IPS DF 6.9 (cell line): ENCODE results near the gene REPS2.

Source experiments
- DNase-seq: peaks from one replicate; pipeline ENCODE4 v3.0.0-alpha.2; 2013; ENCODE audit warnings: low read depth, low spot score
- H3K27ac ChIP-seq: one replicate; pipeline ENCODE4 v1.5.1; 2013; ENCODE audit warnings: low read length, control low read depth
- H3K27me3 ChIP-seq: 2 replicates; pipeline ENCODE4 v1.6.1; 2013; ENCODE audit warnings: mild to moderate bottlenecking, low read length; ENCODE audit not compliant: control insufficient read depth, insufficient read depth
- H3K36me3 ChIP-seq: 2 replicates; pipeline ENCODE4 v1.6.1; 2013; ENCODE audit warnings: low read length; ENCODE audit not compliant: control insufficient read depth, insufficient read depth
- H3K4me1 ChIP-seq: 2 replicates; pipeline ENCODE4 v1.6.1; 2013; ENCODE audit warnings: low read length; ENCODE audit not compliant: control insufficient read depth, insufficient read depth
- H3K4me3 ChIP-seq: 2 replicates; pipeline ENCODE4 v1.5.1; 2013; ENCODE audit warnings: mild to moderate bottlenecking, low read length
- H3K9me3 ChIP-seq: 2 replicates; pipeline ENCODE4 v1.6.1; 2013; ENCODE audit warnings: low read length, inconsistent platforms; ENCODE audit not compliant: control insufficient read depth, insufficient read depth
- WGBS: extraction: QIAGEN DNeasy Blood & Tissue Kit; methylation state at CpG from one replicate; pipeline ENCODE4 v1.1.7; 2013; ENCODE audit warnings: mixed read lengths, missing lambda C conversion rate; ENCODE audit not compliant: insufficient read length, insufficient coverage; 5-methylcytosine and 5-hydroxymethylcytosine counted together

REPS2 gene

GRCh38 chrX:17032351-17032750 is 85.9 kb downstream of the REPS2 start:
- no peak overlapping the region for H3K27ac ChIP-seq
- no peaks in the 10 kb centered on the region for H3K9me3 ChIP-seq
- no CpG with 5 or more reads among the region's 4 CpGs for WGBS
- no peaks in the 10 kb centered on the region for H3K36me3 ChIP-seq
- H3K4me1 ChIP-seq: no peaks in the 10 kb centered on the region
- no peak for DNase-seq
- H3K4me3 ChIP-seq: no peak overlapping the region
- no peaks in the 10 kb centered on the region for H3K27me3 ChIP-seq

- H3K9me3 ChIP-seq: no peaks in the 10 kb centered on the region
Observed at GRCh38 chrX:17033225-17033624, 86.8 kb downstream of the REPS2 start.

GRCh38 chrX:17035111-17035510 is 88.7 kb downstream of the REPS2 start:
- Histone ChIP-seq H3K27me3 (no peaks in the 10 kb centered on the region), H3K4me1 (no peaks in the 10 kb centered on the region), H3K4me3 (no peak overlapping the region), H3K9me3 (no peaks in the 10 kb centered on the region), H3K36me3 (no peaks in the 10 kb centered on the region), H3K27ac (no peak overlapping the region)
- no peak for DNase-seq
- no CpG with 5 or more reads among the region's 3 CpGs for WGBS

More at GRCh38 chrX:17033225-17033624, 86.8 kb downstream of the REPS2 start:
- DNase-seq: no peak
- Histone ChIP-seq H3K4me3 (no peak overlapping the region), H3K36me3 (no peaks in the 10 kb centered on the region), H3K27ac (no peak overlapping the region), H3K27me3 (no peaks in the 10 kb centered on the region), H3K4me1 (no peaks in the 10 kb centered on the region)

GRCh38 chrX:17036171-17036961 is 89.9 kb downstream of the REPS2 start:
- H3K4me3 ChIP-seq: no peak overlapping the region
- H3K36me3 ChIP-seq: no peaks in the 10 kb centered on the region
- no peaks in the 10 kb centered on the region for H3K4me1 ChIP-seq
- no CpG with 5 or more reads among the region's 4 CpGs for WGBS
- no peak overlapping the region for H3K27ac ChIP-seq
- no peaks in the 10 kb centered on the region for H3K27me3 ChIP-seq
- H3K9me3 ChIP-seq: no peaks in the 10 kb centered on the region
- DNase-seq: no peak

- Histone ChIP-seq H3K27ac (no peak overlapping the region), H3K4me1 (no peaks in the 10 kb centered on the region), H3K36me3 (no peaks in the 10 kb centered on the region), H3K9me3 (no peaks in the 10 kb centered on the region), H3K27me3 (no peaks in the 10 kb centered on the region), H3K4me3 (no peak overlapping the region)
- DNase-seq: no peak
- no CpG with 5 or more reads among the region's 3 CpGs for WGBS
Observed at GRCh38 chrX:17038277-17038676, 91.8 kb downstream of the REPS2 start.

GRCh38 chrX:17038681-17039161 is 92.3 kb downstream of the REPS2 start:
- Histone ChIP-seq H3K27ac (no peak overlapping the region), H3K27me3 (no peaks in the 10 kb centered on the region), H3K9me3 (no peaks in the 10 kb centered on the region), H3K36me3 (no peaks in the 10 kb centered on the region), H3K4me3 (no peak overlapping the region), H3K4me1 (no peaks in the 10 kb centered on the region)
- no CpG with 5 or more reads among the region's 7 CpGs for WGBS
- DNase-seq: no peak

- DNase-seq: no peak
- Histone ChIP-seq H3K27ac (no peak overlapping the region), H3K9me3 (no peaks in the 10 kb centered on the region), H3K27me3 (no peaks in the 10 kb centered on the region), H3K4me3 (no peak overlapping the region), H3K36me3 (no peaks in the 10 kb centered on the region), H3K4me1 (no peaks in the 10 kb centered on the region)
- no CpG with 5 or more reads among the region's 1 CpG for WGBS
Observed at GRCh38 chrX:17039826-17040225, 93.4 kb downstream of the REPS2 start.

GRCh38 chrX:17040711-17041110 is 94.3 kb downstream of the REPS2 start:
- H3K27ac ChIP-seq: no peak overlapping the region
- H3K4me1 ChIP-seq: no peaks in the 10 kb centered on the region
- no peak overlapping the region for H3K4me3 ChIP-seq
- H3K9me3 ChIP-seq: no peaks in the 10 kb centered on the region
- WGBS: no CpG with 5 or more reads among the region's 1 CpG
- no peak for DNase-seq
- no peaks in the 10 kb centered on the region for H3K27me3 ChIP-seq
- no peaks in the 10 kb centered on the region for H3K36me3 ChIP-seq

GRCh38 chrX:17042037-17042436 is 95.6 kb downstream of the REPS2 start:
- Histone ChIP-seq H3K9me3 (no peaks in the 10 kb centered on the region), H3K36me3 (no peaks in the 10 kb centered on the region), H3K4me3 (no peak overlapping the region), H3K27ac (no peak overlapping the region), H3K27me3 (no peaks in the 10 kb centered on the region), H3K4me1 (no peaks in the 10 kb centered on the region)
- DNase-seq: no peak

- WGBS: no CpG with 5 or more reads among the region's 5 CpGs
- Histone ChIP-seq H3K27ac (no peak overlapping the region), H3K36me3 (no peaks in the 10 kb centered on the region), H3K9me3 (no peaks in the 10 kb centered on the region), H3K4me3 (no peak overlapping the region), H3K27me3 (no peaks in the 10 kb centered on the region), H3K4me1 (no peaks in the 10 kb centered on the region)
- peak; percentile 35 for DNase-seq
Observed at GRCh38 chrX:17046478-17047097, 100.1 kb downstream of the REPS2 start.

- no peak overlapping the region for H3K4me3 ChIP-seq
- no peak for DNase-seq
- H3K36me3 ChIP-seq: no peaks in the 10 kb centered on the region
- H3K27me3 ChIP-seq: no peaks in the 10 kb centered on the region
- H3K4me1 ChIP-seq: no peaks in the 10 kb centered on the region
- H3K27ac ChIP-seq: no peak overlapping the region
- no CpG with 5 or more reads among the region's 7 CpGs for WGBS
- no peaks in the 10 kb centered on the region for H3K9me3 ChIP-seq
Observed at GRCh38 chrX:17047224-17047623, 100.8 kb downstream of the REPS2 start.
